Measurements from ENCODE around the gene DHRS9.

DNA sequence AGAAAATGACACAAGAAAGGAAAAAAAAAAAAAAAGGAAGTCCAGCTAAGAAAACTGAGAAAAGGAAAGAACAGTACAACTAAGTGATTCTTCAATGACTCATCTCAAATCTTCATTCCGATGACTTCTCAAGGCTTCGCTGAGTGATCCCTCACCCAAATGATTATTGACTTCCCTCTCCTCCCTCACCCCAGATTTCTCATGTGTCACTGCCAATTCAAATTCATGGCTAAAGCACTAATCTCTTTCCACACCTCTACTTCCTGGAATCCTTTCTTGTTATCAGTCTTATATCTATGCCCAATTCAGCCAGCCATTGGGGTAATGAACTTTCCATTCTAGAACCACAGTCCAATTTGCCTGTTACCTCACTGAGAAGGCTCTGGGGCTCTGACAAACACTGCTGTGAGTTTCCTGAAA lies 31.0 kb upstream of the DHRS9 start:
- TF ChIP-seq, protein P1, sequence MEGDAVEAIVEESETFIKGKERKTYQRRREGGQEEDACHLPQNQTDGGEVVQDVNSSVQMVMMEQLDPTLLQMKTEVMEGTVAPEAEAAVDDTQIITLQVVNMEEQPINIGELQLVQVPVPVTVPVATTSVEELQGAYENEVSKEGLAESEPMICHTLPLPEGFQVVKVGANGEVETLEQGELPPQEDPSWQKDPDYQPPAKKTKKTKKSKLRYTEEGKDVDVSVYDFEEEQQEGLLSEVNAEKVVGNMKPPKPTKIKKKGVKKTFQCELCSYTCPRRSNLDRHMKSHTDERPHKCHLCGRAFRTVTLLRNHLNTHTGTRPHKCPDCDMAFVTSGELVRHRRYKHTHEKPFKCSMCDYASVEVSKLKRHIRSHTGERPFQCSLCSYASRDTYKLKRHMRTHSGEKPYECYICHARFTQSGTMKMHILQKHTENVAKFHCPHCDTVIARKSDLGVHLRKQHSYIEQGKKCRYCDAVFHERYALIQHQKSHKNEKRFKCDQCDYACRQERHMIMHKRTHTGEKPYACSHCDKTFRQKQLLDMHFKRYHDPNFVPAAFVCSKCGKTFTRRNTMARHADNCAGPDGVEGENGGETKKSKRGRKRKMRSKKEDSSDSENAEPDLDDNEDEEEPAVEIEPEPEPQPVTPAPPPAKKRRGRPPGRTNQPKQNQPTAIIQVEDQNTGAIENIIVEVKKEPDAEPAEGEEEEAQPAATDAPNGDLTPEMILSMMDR (IDR thresholded peaks at IDR 0.05), result no peak
- no peak for TF ChIP-seq POLR2A (IDR thresholded peaks at IDR 0.05)
